Effector memory CD8-positive, alpha-beta T cell (primary cell): ENCODE measurements around the gene ANTXR2.

Experiments
- ATAC-seq: fragments of 150-1000 bp; cut with Tn5 transposase; replicated peaks from 2 replicates; pipeline ENCODE4 v1.10.0; 2021; ENCODE audit warnings: mild to moderate bottlenecking, moderate library complexity
- DNase-seq, 3 experiments: peaks; one replicate each; pipeline ENCODE4 v3.0.0; 2021
- H3K27ac Mint-ChIP-seq, 2 donors: one replicate each; pipeline ENCODE4 v1.8.0; 2022; ENCODE audit warnings: mild to moderate bottlenecking in 2 of 2, mixed read lengths in 2 of 2, moderate library complexity in 2 of 2
- H3K27me3 Mint-ChIP-seq, 2 donors: one replicate each; pipeline ENCODE4 v1.8.0; 2022; ENCODE audit warnings: mixed read lengths in 2 of 2
- H3K36me3 Mint-ChIP-seq: one replicate; pipeline ENCODE4 v1.8.0; 2022; ENCODE audit warnings: mild to moderate bottlenecking, moderate library complexity, mixed read lengths; ENCODE audit not compliant: insufficient read depth
- H3K4me1 Mint-ChIP-seq, 2 donors: one replicate each; pipeline ENCODE4 v1.8.0; 2022; ENCODE audit warnings: low read depth in 2 of 2, mixed read lengths in 2 of 2
- H3K4me3 Mint-ChIP-seq, 2 donors: one replicate each; pipeline ENCODE4 v1.8.0; 2022; ENCODE audit warnings: mild to moderate bottlenecking in 2 of 2, mixed read lengths in 2 of 2, moderate library complexity in 2 of 2
- H3K9me3 Mint-ChIP-seq, 2 donors: one replicate each; pipeline ENCODE4 v1.8.0; 2022; ENCODE audit warnings: mixed read lengths in 2 of 2

The ANTXR2 gene

DNA sequence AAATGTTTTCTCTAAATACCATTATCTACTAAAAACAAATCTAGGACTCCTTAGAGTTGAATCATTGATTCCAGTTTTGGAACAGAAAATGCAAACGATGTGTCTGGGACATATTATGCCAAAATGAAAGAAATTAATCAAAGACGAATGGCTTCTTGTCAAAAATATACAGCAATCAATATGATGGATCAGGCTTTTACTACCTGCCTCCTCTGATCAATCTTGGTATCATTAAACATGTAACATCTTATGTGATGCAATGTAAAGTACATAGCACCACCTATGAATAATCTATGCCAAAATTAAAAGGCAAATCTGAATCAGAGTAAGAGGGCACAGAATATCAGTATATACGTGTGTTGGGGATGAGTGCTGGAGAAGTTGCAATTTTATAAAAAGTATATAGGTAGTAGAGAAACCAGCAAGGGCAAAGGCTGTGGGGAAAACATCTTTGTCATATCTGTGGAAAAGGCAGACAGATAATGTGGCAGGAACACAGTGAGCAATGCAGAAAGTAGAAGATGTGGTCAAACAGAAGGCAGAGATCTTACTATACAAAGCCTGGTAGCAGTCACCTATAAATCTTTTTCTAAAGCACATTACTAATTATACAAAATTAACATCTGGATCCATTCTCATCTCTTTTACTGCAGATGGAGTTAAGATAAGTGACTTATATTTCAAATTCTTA is 152.7 kb downstream of the ANTXR2 start:
- ATAC-seq, result no peak
- Mint-ChIP-seq H3K4me1 (peaks cover 0 to 11% of the 10 kb centered on the region in 2 donors), H3K27ac (no peak overlapping the region), H3K27me3 (no peaks in the 10 kb centered on the region), H3K4me3 (no peak overlapping the region), H3K9me3 (no peaks in the 10 kb centered on the region), H3K36me3 (no peaks in the 10 kb centered on the region)
- DNase-seq, result no peak

DNA sequence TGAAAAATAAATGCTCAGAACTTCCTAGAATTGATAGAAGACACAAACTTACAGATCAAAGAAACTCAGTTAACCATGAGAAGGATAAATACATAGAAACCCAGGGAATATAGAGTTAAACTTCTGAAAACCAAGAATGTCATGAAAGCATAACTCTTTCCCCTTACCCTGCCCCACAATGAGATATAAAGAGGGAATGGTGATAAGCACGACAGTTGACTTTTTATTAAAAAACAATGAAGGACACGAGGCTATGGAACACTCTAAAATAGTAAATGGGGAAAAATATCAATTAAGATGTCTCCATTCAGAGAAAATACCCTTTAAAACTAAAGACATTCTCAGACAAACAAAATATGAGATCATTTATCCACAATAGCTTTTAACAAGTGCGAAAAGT is 154.7 kb downstream of the ANTXR2 start:
- DNase-seq, result no peak
- no peak overlapping the region for H3K4me3 Mint-ChIP-seq

DNA sequence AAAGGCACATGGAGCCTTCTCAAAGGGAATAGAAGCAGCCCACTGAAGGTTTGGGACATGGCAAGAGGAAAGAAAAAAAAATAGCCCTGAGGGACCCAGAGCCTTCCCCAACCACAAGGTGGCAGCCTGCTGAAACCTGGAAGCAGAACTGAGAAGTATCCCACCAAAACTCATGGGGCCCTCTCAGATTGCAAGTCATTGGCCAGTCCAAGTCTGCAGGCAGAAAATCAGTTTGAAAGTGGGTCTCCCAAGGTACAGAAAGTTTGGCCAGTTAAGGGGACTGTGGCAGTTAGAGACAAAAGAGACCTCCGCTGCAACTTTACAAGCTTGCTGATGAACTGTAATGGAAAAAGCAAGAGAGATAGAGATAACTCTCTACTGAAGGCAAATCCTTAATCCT is 155.8 kb downstream of the ANTXR2 start:
- H3K4me3 Mint-ChIP-seq, result no peak overlapping the region
- H3K4me1 Mint-ChIP-seq, result peaks cover 11 to 22% of the 10 kb centered on the region in 2 donors
- no peaks in the 10 kb centered on the region for H3K27me3 Mint-ChIP-seq
- peak overlapping the region in 1 of 2 donors; percentile 34 for H3K27ac Mint-ChIP-seq
- H3K9me3 Mint-ChIP-seq, result no peaks in the 10 kb centered on the region
- ATAC-seq (peak; percentile 51), DNase-seq (peak; percentile 20 to 25 (median 20))
- no peaks in the 10 kb centered on the region for H3K36me3 Mint-ChIP-seq

More for the DNA sequence above, 154.7 kb downstream of the ANTXR2 start:
- ATAC-seq, result no peak
- H3K36me3 Mint-ChIP-seq, result no peaks in the 10 kb centered on the region
- H3K27me3 Mint-ChIP-seq, result no peaks in the 10 kb centered on the region
- no peaks in the 10 kb centered on the region for H3K9me3 Mint-ChIP-seq
- peaks cover 11 to 22% of the 10 kb centered on the region in 2 donors for H3K4me1 Mint-ChIP-seq
- peak overlapping the region in 1 of 2 donors; percentile 34 for H3K27ac Mint-ChIP-seq

DNA sequence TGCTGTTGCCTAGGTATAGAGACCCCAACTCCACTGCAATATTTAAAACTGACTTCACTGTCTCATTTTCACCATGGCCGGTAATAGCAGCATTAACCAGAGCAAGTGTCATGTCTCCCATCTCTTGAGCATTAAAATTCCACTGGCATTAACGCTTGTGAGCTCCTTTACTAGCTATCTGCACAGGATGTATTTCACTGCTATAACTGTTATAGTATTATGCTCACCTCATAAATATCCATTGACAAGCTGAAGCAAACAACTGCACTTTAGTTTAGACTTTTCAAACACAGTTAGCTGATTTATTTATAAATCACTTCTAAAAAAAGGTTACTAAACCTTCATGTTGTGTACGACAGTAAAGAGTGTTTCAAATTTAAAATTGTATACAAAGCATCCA is 157.8 kb downstream of the ANTXR2 start:
- H3K36me3 Mint-ChIP-seq, result no peaks in the 10 kb centered on the region
- DNase-seq, result no peak
- ATAC-seq, result no peak
- H3K9me3 Mint-ChIP-seq, result peaks cover 0 to 2% of the 10 kb centered on the region in 2 donors
- no peak overlapping the region for H3K4me3 Mint-ChIP-seq
- H3K27me3 Mint-ChIP-seq, result no peaks in the 10 kb centered on the region
- H3K27ac Mint-ChIP-seq, result no peak overlapping the region
- peaks cover 12 to 22% of the 10 kb centered on the region in 2 donors for H3K4me1 Mint-ChIP-seq

DNA sequence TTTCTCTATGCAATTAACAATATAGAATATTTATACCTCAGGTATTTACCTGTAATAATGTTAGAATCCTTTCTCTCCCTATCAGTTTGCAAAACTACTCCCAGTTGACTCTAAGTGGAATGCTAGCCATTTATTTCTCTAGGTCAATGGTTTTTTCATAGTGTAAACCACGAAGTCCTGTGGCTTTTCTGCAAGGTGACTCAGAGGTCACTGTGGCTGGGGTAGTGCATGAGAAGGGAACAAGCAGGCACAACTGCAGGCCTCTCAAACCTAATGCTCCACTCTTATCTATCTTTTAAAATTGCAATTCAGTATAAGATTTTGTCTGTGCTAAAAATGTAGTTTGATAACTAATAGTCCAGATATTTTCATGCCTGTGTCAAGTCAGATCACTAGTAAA is 159.4 kb downstream of the ANTXR2 start:
- H3K27me3 Mint-ChIP-seq, result no peaks in the 10 kb centered on the region
- H3K4me1 Mint-ChIP-seq, result peaks cover 12 to 18% of the 10 kb centered on the region in 2 donors
- no peak overlapping the region for H3K4me3 Mint-ChIP-seq
- DNase-seq, result no peak
- ATAC-seq, result peak; percentile 64
- peak overlapping the region in 1 of 2 donors; percentile 55 for H3K27ac Mint-ChIP-seq
- H3K9me3 Mint-ChIP-seq, result peaks cover 0 to 2% of the 10 kb centered on the region in 2 donors
- H3K36me3 Mint-ChIP-seq, result no peaks in the 10 kb centered on the region

DNA sequence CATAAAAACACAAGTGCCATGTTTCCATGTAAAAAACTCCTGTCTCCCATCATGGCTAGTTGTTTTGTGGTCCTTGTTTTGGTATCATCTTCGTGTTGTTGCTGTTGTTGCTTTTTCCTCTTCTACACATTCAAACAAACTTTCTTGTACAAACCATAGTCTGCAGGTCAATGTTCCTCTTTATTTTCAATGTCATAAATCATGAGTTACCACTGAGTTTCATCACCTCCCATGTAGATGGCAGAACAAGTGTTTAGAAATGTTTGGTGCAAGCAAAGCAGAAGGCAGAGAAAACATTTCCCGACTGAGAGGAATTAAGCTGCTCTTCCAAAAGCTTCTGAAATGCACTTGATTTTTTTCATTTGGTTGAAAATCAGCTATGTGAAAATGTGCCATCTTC is 166.0 kb downstream of the ANTXR2 start:
- DNase-seq, result no peak
- Mint-ChIP-seq H3K27ac (no peak overlapping the region), H3K4me3 (no peak overlapping the region), H3K27me3 (no peaks in the 10 kb centered on the region), H3K4me1 (peaks cover 0 to 1% of the 10 kb centered on the region in 2 donors), H3K36me3 (peaks cover 20% of the 10 kb centered on the region), H3K9me3 (peaks cover 0 to 2% of the 10 kb centered on the region in 2 donors)
- ATAC-seq, result no peak

DNA sequence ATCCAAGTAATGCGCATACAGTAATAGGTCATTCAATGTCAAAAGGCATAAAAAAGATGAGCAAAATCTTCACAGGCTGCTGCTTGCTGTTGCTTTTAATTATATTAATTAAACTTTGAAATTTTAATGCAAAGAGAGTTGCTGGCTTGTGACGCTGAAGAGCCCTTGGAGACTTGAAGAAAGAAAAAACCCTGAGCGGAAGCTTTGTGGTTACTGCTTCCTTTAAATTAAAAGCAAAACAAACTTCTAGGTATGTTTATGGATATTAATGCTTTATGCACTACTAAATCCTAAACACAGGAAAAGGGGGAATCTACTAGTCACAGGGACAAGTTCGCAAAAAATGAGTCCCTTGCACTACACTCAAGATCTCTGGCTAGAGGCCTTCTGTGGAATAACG is 166.7 kb downstream of the ANTXR2 start:
- DNase-seq, result no peak
- Mint-ChIP-seq H3K4me3 (no peak overlapping the region), H3K27me3 (no peaks in the 10 kb centered on the region), H3K4me1 (peaks cover 0 to 1% of the 10 kb centered on the region in 2 donors), H3K36me3 (peaks cover 20% of the 10 kb centered on the region), H3K9me3 (peaks cover 0 to 2% of the 10 kb centered on the region in 2 donors), H3K27ac (no peak overlapping the region)
- no peak for ATAC-seq

DNA sequence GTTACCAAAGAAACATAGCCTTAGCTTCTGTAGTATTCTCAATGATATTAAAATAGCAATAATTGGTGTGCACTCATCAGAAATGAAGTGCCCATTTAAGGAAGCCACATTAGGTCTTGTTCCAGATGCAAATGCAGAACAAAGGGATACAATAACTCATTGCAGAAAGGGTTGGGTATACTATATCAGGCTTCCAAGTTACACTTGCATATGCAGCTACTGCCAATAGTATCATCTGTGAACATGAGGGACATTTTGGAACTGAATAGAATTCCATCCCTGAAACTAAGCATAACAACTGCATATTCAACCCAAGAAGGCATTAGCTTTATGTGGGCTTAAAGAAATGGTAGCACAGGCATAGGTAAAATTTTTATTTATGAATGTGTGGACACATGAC is 167.8 kb downstream of the ANTXR2 start:
- Mint-ChIP-seq H3K36me3 (peaks cover 20% of the 10 kb centered on the region), H3K27me3 (no peaks in the 10 kb centered on the region), H3K9me3 (no peaks in the 10 kb centered on the region), H3K27ac (no peak overlapping the region), H3K4me1 (no peaks in the 10 kb centered on the region), H3K4me3 (no peak overlapping the region)
- DNase-seq (no peak), ATAC-seq (no peak)

DNA sequence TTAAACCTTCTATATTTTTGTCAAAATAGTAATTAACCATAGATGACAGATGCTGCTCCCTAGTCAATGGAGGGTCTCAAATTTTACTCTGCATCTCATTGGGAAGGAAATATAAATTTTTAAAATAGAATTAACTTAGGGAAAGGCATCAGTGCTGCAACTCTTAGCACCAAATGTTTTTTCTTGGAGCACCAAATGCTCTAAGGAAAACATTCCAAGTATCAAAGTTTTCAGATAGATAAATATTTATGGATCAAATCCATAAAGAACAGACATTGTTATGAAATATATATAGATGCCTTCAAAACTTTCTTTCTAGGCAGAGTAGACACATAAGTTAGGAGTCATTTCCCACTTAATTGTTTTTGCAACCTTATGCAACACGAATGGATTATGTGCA is 168.7 kb downstream of the ANTXR2 start:
- H3K27me3 Mint-ChIP-seq, result no peaks in the 10 kb centered on the region
- ATAC-seq (no peak), DNase-seq (no peak)
- no peaks in the 10 kb centered on the region for H3K9me3 Mint-ChIP-seq
- H3K27ac Mint-ChIP-seq, result no peak overlapping the region
- no peak overlapping the region for H3K4me3 Mint-ChIP-seq
- peaks cover 20% of the 10 kb centered on the region for H3K36me3 Mint-ChIP-seq
- H3K4me1 Mint-ChIP-seq, result no peaks in the 10 kb centered on the region

DNA sequence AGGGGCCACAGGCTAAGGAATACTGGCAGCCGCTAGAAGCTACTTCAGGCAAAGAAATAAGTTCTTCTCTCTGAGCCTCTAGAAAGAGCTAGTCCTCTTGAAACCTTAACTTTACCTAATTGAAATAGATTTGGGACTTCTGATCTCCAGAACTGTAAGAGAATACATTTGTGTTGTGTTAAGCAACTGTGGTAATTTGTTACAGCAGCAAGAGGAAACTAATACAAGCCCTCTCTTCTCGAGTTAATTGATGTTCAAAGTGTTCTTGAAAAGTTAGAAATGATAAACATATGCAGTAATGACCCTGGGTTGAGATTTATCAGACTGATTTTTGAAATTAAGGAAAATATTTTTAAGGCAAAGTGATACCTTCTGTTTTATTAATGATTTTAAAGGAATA is 172.8 kb downstream of the ANTXR2 start:
- Mint-ChIP-seq H3K27ac (no peak overlapping the region), H3K4me3 (no peak overlapping the region), H3K9me3 (no peaks in the 10 kb centered on the region), H3K27me3 (no peaks in the 10 kb centered on the region), H3K4me1 (peaks cover 0 to 3% of the 10 kb centered on the region in 2 donors), H3K36me3 (no peaks in the 10 kb centered on the region)
- ATAC-seq (no peak), DNase-seq (no peak)

DNA sequence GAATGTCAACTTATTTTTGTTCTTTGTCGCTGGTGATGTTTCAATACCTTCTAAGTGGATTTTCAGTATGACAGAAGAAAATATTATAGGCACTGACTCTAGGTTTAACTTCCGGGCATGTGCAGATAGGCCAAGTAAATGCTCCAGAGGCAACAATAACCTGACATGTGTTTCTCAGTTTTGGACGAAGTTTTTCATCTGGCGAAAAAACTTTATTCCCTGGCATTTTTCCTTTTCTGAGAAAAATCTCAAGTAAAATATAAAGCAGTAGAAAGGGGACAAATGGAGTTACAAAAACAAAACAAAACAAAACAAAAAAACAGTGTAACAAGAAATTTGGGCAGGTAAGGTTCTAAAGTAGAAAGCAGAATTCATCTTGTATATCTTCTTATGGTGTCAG is 173.5 kb downstream of the ANTXR2 start:
- DNase-seq (no peak), ATAC-seq (no peak)
- H3K27ac Mint-ChIP-seq, result no peak overlapping the region
- no peaks in the 10 kb centered on the region for H3K9me3 Mint-ChIP-seq
- H3K36me3 Mint-ChIP-seq, result no peaks in the 10 kb centered on the region
- H3K4me1 Mint-ChIP-seq, result peaks cover 0 to 3% of the 10 kb centered on the region in 2 donors
- H3K27me3 Mint-ChIP-seq, result no peaks in the 10 kb centered on the region
- H3K4me3 Mint-ChIP-seq, result no peak overlapping the region

DNA sequence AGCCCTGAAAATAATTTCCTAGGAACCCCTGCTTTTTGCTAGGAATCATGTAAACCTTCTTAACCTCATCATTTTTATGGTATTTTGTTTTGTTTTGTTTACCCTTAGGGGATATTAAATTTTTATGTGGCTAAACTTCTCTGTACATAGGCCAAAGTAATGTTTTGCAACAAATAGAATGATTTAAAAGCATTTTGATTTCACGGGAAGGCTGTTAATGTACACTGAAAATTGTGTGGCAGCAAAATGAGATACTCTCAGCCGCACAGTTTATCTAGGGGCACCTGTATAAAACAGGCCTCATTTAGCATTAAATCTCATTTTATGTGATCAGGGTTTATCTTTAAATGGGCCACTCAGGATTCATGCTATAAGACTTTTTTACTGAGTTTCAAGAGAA is 175.0 kb downstream of the ANTXR2 start:
- no peaks in the 10 kb centered on the region for H3K36me3 Mint-ChIP-seq
- H3K4me1 Mint-ChIP-seq, result peaks cover 0 to 3% of the 10 kb centered on the region in 2 donors
- no peaks in the 10 kb centered on the region for H3K9me3 Mint-ChIP-seq
- H3K27me3 Mint-ChIP-seq, result no peaks in the 10 kb centered on the region
- ATAC-seq (no peak), DNase-seq (no peak)
- H3K27ac Mint-ChIP-seq, result no peak overlapping the region
- H3K4me3 Mint-ChIP-seq, result no peak overlapping the region

DNA sequence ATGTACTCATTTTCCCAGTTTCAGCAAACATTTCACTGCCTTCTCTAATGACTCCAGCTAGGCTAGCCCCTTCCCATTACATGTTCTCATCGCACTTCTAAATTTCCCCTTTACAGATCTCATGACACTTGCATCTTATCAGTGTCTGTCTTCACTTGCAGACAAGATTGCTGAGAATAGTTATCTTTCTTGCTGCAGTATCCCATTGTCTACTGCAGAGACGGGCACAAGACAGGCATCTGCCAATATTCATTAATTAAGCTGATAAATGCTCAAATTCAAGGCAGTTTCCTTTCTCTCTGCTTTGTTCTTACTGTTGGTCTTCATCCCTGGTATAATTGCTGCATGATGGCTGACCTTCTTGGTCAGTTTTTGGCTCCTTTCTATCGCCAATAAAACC is 175.9 kb downstream of the ANTXR2 start:
- Mint-ChIP-seq H3K27ac (no peak overlapping the region), H3K4me1 (peaks cover 0 to 3% of the 10 kb centered on the region in 2 donors), H3K27me3 (no peaks in the 10 kb centered on the region), H3K9me3 (no peaks in the 10 kb centered on the region), H3K36me3 (no peaks in the 10 kb centered on the region), H3K4me3 (no peak overlapping the region)
- no peak for ATAC-seq
- DNase-seq, result no peak

DNA sequence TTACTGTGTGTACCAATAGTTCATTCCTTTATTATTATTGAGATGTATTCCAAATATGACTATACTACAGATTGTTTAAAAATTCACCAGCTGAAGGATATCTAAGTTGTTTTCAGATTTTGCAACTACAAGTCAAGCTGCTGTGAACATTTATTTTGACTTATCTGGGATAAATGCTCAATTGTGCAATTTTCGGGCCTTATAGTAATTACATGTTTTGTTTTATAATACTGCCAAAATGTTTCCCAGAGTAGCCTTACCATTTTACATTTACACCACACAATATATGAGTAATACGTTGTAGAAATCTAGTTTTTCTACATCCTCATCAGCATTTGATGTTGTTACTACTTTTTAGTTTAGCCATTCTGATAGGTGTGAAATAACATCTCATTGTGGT is 179.6 kb downstream of the ANTXR2 start:
- no peaks in the 10 kb centered on the region for H3K9me3 Mint-ChIP-seq
- no peaks in the 10 kb centered on the region for H3K27me3 Mint-ChIP-seq
- H3K4me3 Mint-ChIP-seq, result no peak overlapping the region
- H3K27ac Mint-ChIP-seq, result no peak overlapping the region
- no peak for ATAC-seq
- DNase-seq, result no peak
- no peaks in the 10 kb centered on the region for H3K36me3 Mint-ChIP-seq
- peaks cover 0 to 3% of the 10 kb centered on the region in 2 donors for H3K4me1 Mint-ChIP-seq
